ENCODE results near the gene HS6ST3.

- TF ChIP-seq, protein P1, sequence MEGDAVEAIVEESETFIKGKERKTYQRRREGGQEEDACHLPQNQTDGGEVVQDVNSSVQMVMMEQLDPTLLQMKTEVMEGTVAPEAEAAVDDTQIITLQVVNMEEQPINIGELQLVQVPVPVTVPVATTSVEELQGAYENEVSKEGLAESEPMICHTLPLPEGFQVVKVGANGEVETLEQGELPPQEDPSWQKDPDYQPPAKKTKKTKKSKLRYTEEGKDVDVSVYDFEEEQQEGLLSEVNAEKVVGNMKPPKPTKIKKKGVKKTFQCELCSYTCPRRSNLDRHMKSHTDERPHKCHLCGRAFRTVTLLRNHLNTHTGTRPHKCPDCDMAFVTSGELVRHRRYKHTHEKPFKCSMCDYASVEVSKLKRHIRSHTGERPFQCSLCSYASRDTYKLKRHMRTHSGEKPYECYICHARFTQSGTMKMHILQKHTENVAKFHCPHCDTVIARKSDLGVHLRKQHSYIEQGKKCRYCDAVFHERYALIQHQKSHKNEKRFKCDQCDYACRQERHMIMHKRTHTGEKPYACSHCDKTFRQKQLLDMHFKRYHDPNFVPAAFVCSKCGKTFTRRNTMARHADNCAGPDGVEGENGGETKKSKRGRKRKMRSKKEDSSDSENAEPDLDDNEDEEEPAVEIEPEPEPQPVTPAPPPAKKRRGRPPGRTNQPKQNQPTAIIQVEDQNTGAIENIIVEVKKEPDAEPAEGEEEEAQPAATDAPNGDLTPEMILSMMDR (IDR thresholded peaks at IDR 0.05; ENCODE audit: low read depth, low read length): no peak
- TF ChIP-seq EZH2phosphoT487 (IDR thresholded peaks at IDR 0.05; ENCODE audit: low read depth): no peak
Observed at GRCh38 chr13:96862093-96862492, 772.2 kb downstream of the HS6ST3 start.

Measured in OCI-LY3 (cell line).